Measurements from ENCODE around the gene LRRC59.
A peak's percentile ranks its signal among the peaks of the same experiment; 100 is the strongest.

Gene LRRC59

GRCh38 chr17:50386510-50386909 is 10.8 kb downstream of the LRRC59 start:
- H2BK120ac ChIP-seq (ENCODE audit: low read depth, low read length) = no peak overlapping the region
- no peak overlapping the region for H3K9ac ChIP-seq (ENCODE audit: low read length)
- DNase-seq = no peak
- H4K8ac ChIP-seq (ENCODE audit: low read depth, low read length) = no peak overlapping the region
- no peaks in the 10 kb centered on the region for H3K4me1 ChIP-seq (ENCODE audit: control insufficient read depth, low read depth, low read length)
- no peak overlapping the region for H3K4me2 ChIP-seq (ENCODE audit: low read length)
- H4K5ac ChIP-seq (ENCODE audit: low read length) = no peak overlapping the region
- H3K79me1 ChIP-seq (ENCODE audit: low read length) = no peaks in the 10 kb centered on the region
- no CpG with 5 or more reads among the region's 3 CpGs for WGBS (ENCODE audit: extremely low coverage, insufficient coverage, low lambda C conversion rate)
- no peaks in the 10 kb centered on the region for H3K27me3 ChIP-seq (ENCODE audit: insufficient read depth, low read length, poor library complexity)
- H3K36me3 ChIP-seq (ENCODE audit: control insufficient read depth, insufficient read depth, low read length) = peaks cover 27% of the 10 kb centered on the region
- no peak overlapping the region for H3K27ac ChIP-seq (ENCODE audit: low read depth, low read length)
- H2BK15ac ChIP-seq (replicated peaks; ENCODE audit: low read depth) = no peak overlapping the region
- no peak overlapping the region for H3K4me3 ChIP-seq (ENCODE audit: low read length)
- no peaks in the 10 kb centered on the region for H3K79me2 ChIP-seq (ENCODE audit: control insufficient read depth, insufficient read depth, low read length)
- H3K18ac ChIP-seq (ENCODE audit: low read length) = no peak overlapping the region
- no peak overlapping the region for H3K4ac ChIP-seq (ENCODE audit: low read depth, low read length)
- no peak overlapping the region for H2BK5ac ChIP-seq (ENCODE audit: low read length)
- no peak overlapping the region for H3K56ac ChIP-seq (ENCODE audit: low read length)
- H2AK5ac ChIP-seq (ENCODE audit: low read length) = no peak overlapping the region
- no peak overlapping the region for H3K23ac ChIP-seq (ENCODE audit: low read length)

- Histone ChIP-seq H3K4me3 (ENCODE audit: low read length) (no peak overlapping the region), H2AK5ac (ENCODE audit: low read length) (no peak overlapping the region), H3K4me1 (ENCODE audit: control insufficient read depth, low read depth, low read length) (no peaks in the 10 kb centered on the region), H3K4ac (ENCODE audit: low read depth, low read length) (no peak overlapping the region), H3K4me2 (ENCODE audit: low read length) (no peak overlapping the region), H3K23ac (ENCODE audit: low read length) (no peak overlapping the region), H3K27ac (ENCODE audit: low read depth, low read length) (no peak overlapping the region), H3K9ac (ENCODE audit: low read length) (no peak overlapping the region), H4K8ac (ENCODE audit: low read depth, low read length) (no peak overlapping the region), H4K5ac (ENCODE audit: low read length) (no peak overlapping the region), H3K18ac (ENCODE audit: low read length) (no peak overlapping the region), H3K36me3 (ENCODE audit: control insufficient read depth, insufficient read depth, low read length) (peaks cover 18% of the 10 kb centered on the region), H3K79me2 (ENCODE audit: control insufficient read depth, insufficient read depth, low read length) (no peaks in the 10 kb centered on the region), H3K27me3 (ENCODE audit: insufficient read depth, low read length, poor library complexity) (no peaks in the 10 kb centered on the region), H2BK15ac (replicated peaks; ENCODE audit: low read depth) (no peak overlapping the region), H2BK120ac (ENCODE audit: low read depth, low read length) (no peak overlapping the region), H2BK5ac (ENCODE audit: low read length) (no peak overlapping the region), H3K56ac (ENCODE audit: low read length) (no peak overlapping the region), H3K79me1 (ENCODE audit: low read length) (no peaks in the 10 kb centered on the region)
- no CpG with 5 or more reads among the region's 12 CpGs for WGBS (ENCODE audit: extremely low coverage, insufficient coverage, low lambda C conversion rate)
- DNase-seq = no peak
Measured at GRCh38 chr17:50382931-50383330, 14.4 kb downstream of the LRRC59 start.

GRCh38 chr17:50381920-50382319 is 15.4 kb downstream of the LRRC59 start:
- Histone ChIP-seq H3K9ac (ENCODE audit: low read length) (no peak overlapping the region), H3K4me2 (ENCODE audit: low read length) (no peak overlapping the region), H3K36me3 (ENCODE audit: control insufficient read depth, insufficient read depth, low read length) (peaks cover 10% of the 10 kb centered on the region), H3K23ac (ENCODE audit: low read length) (no peak overlapping the region), H3K4me3 (ENCODE audit: low read length) (no peak overlapping the region), H3K56ac (ENCODE audit: low read length) (no peak overlapping the region), H3K4ac (ENCODE audit: low read depth, low read length) (no peak overlapping the region), H2BK5ac (ENCODE audit: low read length) (no peak overlapping the region), H3K4me1 (ENCODE audit: control insufficient read depth, low read depth, low read length) (no peaks in the 10 kb centered on the region), H3K18ac (ENCODE audit: low read length) (no peak overlapping the region), H3K27ac (ENCODE audit: low read depth, low read length) (no peak overlapping the region), H4K5ac (ENCODE audit: low read length) (no peak overlapping the region), H3K79me1 (ENCODE audit: low read length) (no peaks in the 10 kb centered on the region), H3K27me3 (ENCODE audit: insufficient read depth, low read length, poor library complexity) (no peaks in the 10 kb centered on the region), H2BK15ac (replicated peaks; ENCODE audit: low read depth) (no peak overlapping the region), H2AK5ac (ENCODE audit: low read length) (no peak overlapping the region), H3K79me2 (ENCODE audit: control insufficient read depth, insufficient read depth, low read length) (no peaks in the 10 kb centered on the region), H4K8ac (ENCODE audit: low read depth, low read length) (no peak overlapping the region), H2BK120ac (ENCODE audit: low read depth, low read length) (no peak overlapping the region)
- DNase-seq = no peak
- no CpG with 5 or more reads among the region's 3 CpGs for WGBS (ENCODE audit: extremely low coverage, insufficient coverage, low lambda C conversion rate)

- no peak overlapping the region for H3K18ac ChIP-seq (ENCODE audit: low read length)
- WGBS (ENCODE audit: extremely low coverage, insufficient coverage, low lambda C conversion rate) = no CpG with 5 or more reads among the region's 7 CpGs
- no peak overlapping the region for H3K4ac ChIP-seq (ENCODE audit: low read depth, low read length)
- H3K9ac ChIP-seq (ENCODE audit: low read length) = no peak overlapping the region
- H3K27ac ChIP-seq (ENCODE audit: low read depth, low read length) = no peak overlapping the region
- no peaks in the 10 kb centered on the region for H3K79me1 ChIP-seq (ENCODE audit: low read length)
- no peak overlapping the region for H3K4me3 ChIP-seq (ENCODE audit: low read length)
- H4K8ac ChIP-seq (ENCODE audit: low read depth, low read length) = no peak overlapping the region
- no peak overlapping the region for H3K56ac ChIP-seq (ENCODE audit: low read length)
- H3K36me3 ChIP-seq (ENCODE audit: control insufficient read depth, insufficient read depth, low read length) = peaks cover 7% of the 10 kb centered on the region
- no peaks in the 10 kb centered on the region for H3K79me2 ChIP-seq (ENCODE audit: control insufficient read depth, insufficient read depth, low read length)
- no peak for DNase-seq
- no peak overlapping the region for H3K4me2 ChIP-seq (ENCODE audit: low read length)
- H3K4me1 ChIP-seq (ENCODE audit: control insufficient read depth, low read depth, low read length) = no peaks in the 10 kb centered on the region
- H4K5ac ChIP-seq (ENCODE audit: low read length) = no peak overlapping the region
- H3K27me3 ChIP-seq (ENCODE audit: insufficient read depth, low read length, poor library complexity) = no peaks in the 10 kb centered on the region
- no peak overlapping the region for H3K23ac ChIP-seq (ENCODE audit: low read length)
- no peak overlapping the region for H2BK120ac ChIP-seq (ENCODE audit: low read depth, low read length)
- H2AK5ac ChIP-seq (ENCODE audit: low read length) = no peak overlapping the region
- no peak overlapping the region for H2BK15ac ChIP-seq (replicated peaks; ENCODE audit: low read depth)
- no peak overlapping the region for H2BK5ac ChIP-seq (ENCODE audit: low read length)
Measured at GRCh38 chr17:50381260-50381815, 16.0 kb downstream of the LRRC59 start.

- Histone ChIP-seq H3K4me3 (ENCODE audit: low read length) (no peak overlapping the region), H3K18ac (ENCODE audit: low read length) (no peak overlapping the region), H3K4ac (ENCODE audit: low read depth, low read length) (no peak overlapping the region), H3K56ac (ENCODE audit: low read length) (no peak overlapping the region), H3K27me3 (ENCODE audit: insufficient read depth, low read length, poor library complexity) (no peaks in the 10 kb centered on the region), H3K27ac (ENCODE audit: low read depth, low read length) (no peak overlapping the region), H2BK120ac (ENCODE audit: low read depth, low read length) (no peak overlapping the region), H2BK15ac (replicated peaks; ENCODE audit: low read depth) (no peak overlapping the region), H3K4me1 (ENCODE audit: control insufficient read depth, low read depth, low read length) (no peaks in the 10 kb centered on the region), H3K4me2 (ENCODE audit: low read length) (no peak overlapping the region), H2AK5ac (ENCODE audit: low read length) (no peak overlapping the region), H3K79me2 (ENCODE audit: control insufficient read depth, insufficient read depth, low read length) (no peaks in the 10 kb centered on the region), H3K36me3 (ENCODE audit: control insufficient read depth, insufficient read depth, low read length) (peaks cover 7% of the 10 kb centered on the region), H2BK5ac (ENCODE audit: low read length) (no peak overlapping the region), H3K79me1 (ENCODE audit: low read length) (no peaks in the 10 kb centered on the region), H4K8ac (ENCODE audit: low read depth, low read length) (no peak overlapping the region), H4K5ac (ENCODE audit: low read length) (no peak overlapping the region), H3K23ac (ENCODE audit: low read length) (no peak overlapping the region), H3K9ac (ENCODE audit: low read length) (no peak overlapping the region)
- DNase-seq = peak; percentile 20
- WGBS (ENCODE audit: extremely low coverage, insufficient coverage, low lambda C conversion rate) = no CpG with 5 or more reads among the region's 13 CpGs
Measured at GRCh38 chr17:50380369-50381259, 16.7 kb downstream of the LRRC59 start.

Data from mesendoderm (in vitro differentiated cells).